GM23248 (cell line): ENCODE data around the gene ACP1. TPM values are rescaled to one million over a fixed set of nuclear protein-coding genes. Genes with fewer than 3 reads are reported as not detected.
A peak's percentile ranks its signal among the peaks of the same experiment; 100 is the strongest.

Experiments used
- DNase-seq: peaks from one replicate; pipeline ENCODE4 v3.0.0-alpha.2; 2015
- H2AFZ ChIP-seq: fragments of 200-600 bp; sonication (generic); 2 replicates; pipeline ENCODE4 v1.6.1; 2016; ENCODE audit warnings: antibody characterized with exemption
- H3F3A ChIP-seq: fragments of 200-600 bp; sonication (generic); 2 replicates; pipeline ENCODE4 v1.6.1; 2016; ENCODE audit warnings: mild to moderate bottlenecking, antibody characterized with exemption, mixed run types; ENCODE audit not compliant: insufficient read depth
- H3K27ac ChIP-seq: fragments of 200-600 bp; sonication (generic); 2 replicates; pipeline ENCODE4 v1.5.1; 2016; ENCODE audit warnings: mild to moderate bottlenecking
- H3K27me3 ChIP-seq: fragments of 200-600 bp; sonication (generic); replicated peaks from 2 replicates; pipeline ENCODE4 v1.6.1; 2016; ENCODE audit warnings: mild to moderate bottlenecking; ENCODE audit not compliant: insufficient read depth
- H3K36me3 ChIP-seq: fragments of 200-600 bp; sonication (generic); 2 replicates; pipeline ENCODE4 v1.6.1; 2016; ENCODE audit warnings: low read depth, mild to moderate bottlenecking
- H3K4me1 ChIP-seq: fragments of 200-600 bp; sonication (generic); 2 replicates; pipeline ENCODE4 v1.6.1; 2016; ENCODE audit warnings: mild to moderate bottlenecking; ENCODE audit not compliant: insufficient read depth
- H3K4me2 ChIP-seq: fragments of 200-600 bp; sonication (generic); one replicate; pipeline ENCODE4 v1.6.1; 2016; ENCODE audit warnings: mild to moderate bottlenecking; ENCODE audit not compliant: unreplicated experiment
- H3K4me3 ChIP-seq: fragments of 200-600 bp; sonication (generic); 2 replicates; pipeline ENCODE4 v1.5.1; 2016; ENCODE audit warnings: mild to moderate bottlenecking
- H3K79me2 ChIP-seq: fragments of 200-600 bp; sonication (generic); 2 replicates; pipeline ENCODE4 v1.6.1; 2016; ENCODE audit warnings: mild to moderate bottlenecking; ENCODE audit not compliant: insufficient read depth
- H3K9ac ChIP-seq: fragments of 200-600 bp; sonication (generic); 2 replicates; pipeline ENCODE4 v1.6.1; 2016; ENCODE audit warnings: mild to moderate bottlenecking
- H3K9me2 ChIP-seq: fragments of 200-600 bp; sonication (generic); 2 replicates; pipeline ENCODE4 v1.6.1; 2016; ENCODE audit warnings: mixed run types, mild to moderate bottlenecking, moderate library complexity; ENCODE audit not compliant: insufficient read depth
- H3K9me3 ChIP-seq: fragments of 200-600 bp; sonication (generic); one replicate; pipeline ENCODE4 v1.6.1; 2017; ENCODE audit warnings: low read depth
- H4K20me1 ChIP-seq: fragments of 200-600 bp; sonication (generic); 2 replicates; pipeline ENCODE4 v1.6.0; 2016; ENCODE audit not compliant: insufficient read depth
- EZH2 ChIP-seq: fragments of 200-600 bp; sonication (generic); IDR thresholded peaks from 2 replicates; pipeline ENCODE4 v1.6.1; 2018; ENCODE audit warnings: antibody characterized with exemption, mild to moderate bottlenecking; ENCODE audit not compliant: insufficient read depth, poor library complexity, severe bottlenecking
- EZH2phosphoT487 ChIP-seq: fragments of 200-600 bp; sonication (generic); IDR thresholded peaks from 2 replicates; pipeline ENCODE4 v1.6.1; 2018; ENCODE audit warnings: antibody characterized with exemption, moderate library complexity, mild to moderate bottlenecking, low read depth; ENCODE audit not compliant: insufficient read depth
- WGBS, 2 experiments: methylation state at CpG; one replicate each; pipeline ENCODE4 v1.1.6; 2015 to 2017; ENCODE audit warnings: low lambda C conversion rate in 2 of 2, low coverage in 1 of 2; ENCODE audit errors: missing lambda C conversion rate in 2 of 2; 5-methylcytosine and 5-hydroxymethylcytosine counted together
- in situ Hi-C: fragments of 300-500 bp; cut with MboI; formaldehyde crosslinking; loops from 2 replicates; pipeline ENCODE4 v1.15.0; 2020
- polyA plus RNA-seq: library from polyadenylated mRNA; unstranded; fragments of >200 nt; fragmentation: Nextera tagmentation; extraction: Ambion mirVana; gene quantifications from 2 replicates; pipeline ENCODE4 v1.2.1, GENCODE V29; 2016
- total RNA-seq: library from RNA; depleted of rRNA; stranded (reverse); fragments of >200 nt; shearing (Covaris generic); gene quantifications from 2 replicates; pipeline ENCODE4 v1.2.3, GENCODE V29; 2014

ACP1 gene
- total and polyA plus RNA-seq, 2 experiments from 2014 or later = 116 to 156 TPM

- Histone ChIP-seq H2AFZ (no peak overlapping the region), H3K27ac (no peak overlapping the region), H3K4me1 (peaks cover 5% of the 10 kb centered on the region; the same call in 1 of the 2 replicates), H3K36me3 (peaks cover 22% of the 10 kb centered on the region; the same call in 1 of the 2 replicates), H3F3A (peaks cover 9% of the 10 kb centered on the region; the same call in 1 of the 2 replicates), H3K9me2 (no peaks in the 10 kb centered on the region), H3K4me3 (no peak overlapping the region), H3K27me3 (no peaks in the 10 kb centered on the region), H3K9me3 (no peaks in the 10 kb centered on the region), H3K9ac (no peak overlapping the region), H3K4me2 (no peak overlapping the region), H4K20me1 (no peaks in the 10 kb centered on the region), H3K79me2 (no peaks in the 10 kb centered on the region)
- WGBS, 2 experiments = 96 to 98% methylated on average over 7 of the region's 7 CpGs
- no peak for DNase-seq
- in situ Hi-C loops = loop anchor here (10.0 kb wide), 1 partner anchor 400 kb away; no protein-coding TSS in a partner anchor
- TF ChIP-seq EZH2phosphoT487 (no peak), EZH2 (no peak)
Measured at GRCh38 chr2:244547-244946, 20.2 kb upstream of the ACP1 start.

DNA sequence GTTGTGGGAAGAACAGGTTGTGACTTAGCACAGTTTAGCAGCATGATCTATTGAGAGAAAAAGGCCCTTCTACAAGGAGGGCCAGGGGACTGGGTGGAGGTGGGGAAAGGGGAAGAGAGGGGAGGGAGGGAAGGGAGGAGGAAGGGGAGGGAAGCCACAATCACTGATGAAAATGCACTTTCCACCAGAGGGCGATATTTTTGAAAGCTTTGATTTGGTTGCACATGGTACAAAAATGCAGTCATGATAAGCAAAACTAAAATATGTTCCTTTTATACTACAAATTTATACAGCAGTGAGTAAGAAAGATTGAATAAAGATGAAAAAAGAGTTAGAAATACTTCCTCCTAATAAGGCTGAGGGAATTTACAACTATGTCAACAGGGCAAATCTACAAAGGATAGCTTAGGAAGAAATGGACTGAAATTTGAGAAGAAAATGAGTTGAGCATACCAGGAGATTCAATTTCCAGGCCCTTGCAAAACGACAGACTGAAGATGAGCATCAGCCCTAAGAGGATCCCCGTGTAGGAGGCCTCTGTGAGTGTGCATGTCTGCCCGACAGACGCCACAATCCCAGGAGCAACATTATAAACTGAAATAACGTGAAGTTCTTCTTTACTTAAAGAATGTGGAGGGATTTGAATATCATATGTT, 18.1 kb upstream of the ACP1 start:
- peaks cover 5% of the 10 kb centered on the region; the same call in 1 of the 2 replicates for H3K4me1 ChIP-seq
- peaks cover 9% of the 10 kb centered on the region; the same call in 1 of the 2 replicates for H3F3A ChIP-seq
- in situ Hi-C loops = loop anchor here (10.0 kb wide), 1 partner anchor 398 kb away; no protein-coding TSS in a partner anchor
- H3K9me3 ChIP-seq = no peaks in the 10 kb centered on the region
- TF ChIP-seq EZH2 (no peak), EZH2phosphoT487 (no peak)
- H3K79me2 ChIP-seq = no peaks in the 10 kb centered on the region
- H3K27me3 ChIP-seq = no peaks in the 10 kb centered on the region
- no peak overlapping the region for H3K4me3 ChIP-seq
- WGBS, 2 experiments = 56 to 58% methylated on average over 6 of the region's 6 CpGs
- DNase-seq = peak; percentile 75
- no peaks in the 10 kb centered on the region for H3K9me2 ChIP-seq
- H2AFZ ChIP-seq = no peak overlapping the region
- no peak overlapping the region for H3K9ac ChIP-seq
- H4K20me1 ChIP-seq = no peaks in the 10 kb centered on the region
- H3K4me2 ChIP-seq = no peak overlapping the region
- peak overlapping the region; percentile 16; the same call in 1 of the 2 replicates for H3K27ac ChIP-seq
- H3K36me3 ChIP-seq = peaks cover 30% of the 10 kb centered on the region

GRCh38 chr2:248724-249123, 16.0 kb upstream of the ACP1 start:
- Histone ChIP-seq H3K9ac (no peak overlapping the region), H3K4me2 (no peak overlapping the region), H3F3A (peaks cover 9% of the 10 kb centered on the region; the same call in 1 of the 2 replicates), H3K27ac (no peak overlapping the region), H3K9me2 (no peaks in the 10 kb centered on the region), H3K27me3 (no peaks in the 10 kb centered on the region), H4K20me1 (no peaks in the 10 kb centered on the region), H3K9me3 (no peaks in the 10 kb centered on the region), H3K36me3 (peaks cover 17% of the 10 kb centered on the region), H2AFZ (no peak overlapping the region), H3K79me2 (no peaks in the 10 kb centered on the region), H3K4me3 (no peak overlapping the region), H3K4me1 (peaks cover 5% of the 10 kb centered on the region; the same call in 1 of the 2 replicates)
- DNase-seq = no peak
- in situ Hi-C loops = loop anchor here (10.0 kb wide), 1 partner anchor 396 kb away; no protein-coding TSS in a partner anchor
- WGBS, 2 experiments = 86 to 92% methylated on average over 2 of the region's 2 CpGs
- no peak for TF ChIP-seq EZH2phosphoT487
- TF ChIP-seq EZH2 = no peak

- no peak overlapping the region for H2AFZ ChIP-seq
- no peaks in the 10 kb centered on the region for H3K9me2 ChIP-seq
- WGBS, 2 experiments = 89 to 92% methylated on average over 15 of the region's 15 CpGs
- no peak overlapping the region for H3K9ac ChIP-seq
- in situ Hi-C loops = loop anchor here (10.0 kb wide), 1 partner anchor 395 kb away; no protein-coding TSS in a partner anchor
- peaks cover 9% of the 10 kb centered on the region; the same call in 1 of the 2 replicates for H3F3A ChIP-seq
- no peak overlapping the region for H3K4me2 ChIP-seq
- peaks cover 17% of the 10 kb centered on the region for H3K36me3 ChIP-seq
- no peak for DNase-seq
- TF ChIP-seq EZH2phosphoT487 = no peak
- TF ChIP-seq EZH2 = no peak
- no peaks in the 10 kb centered on the region for H3K9me3 ChIP-seq
- H3K4me3 ChIP-seq = no peak overlapping the region
- no peaks in the 10 kb centered on the region for H4K20me1 ChIP-seq
- H3K27ac ChIP-seq = no peak overlapping the region
- no peaks in the 10 kb centered on the region for H3K79me2 ChIP-seq
- H3K27me3 ChIP-seq = no peaks in the 10 kb centered on the region
- H3K4me1 ChIP-seq = peaks cover 5% of the 10 kb centered on the region; the same call in 1 of the 2 replicates
Measured at GRCh38 chr2:249538-250042, 15.2 kb upstream of the ACP1 start.
